Measurements from ENCODE around the gene ATPAF2. TPM values are rescaled to one million over a fixed set of nuclear protein-coding genes. Genes with fewer than 3 reads are reported as not detected.
"Not testable (repeated sequence)": the region's sequence is repeated elsewhere in the genome, so short reads cannot be mapped to it uniquely, and the experiment has no call there.

Gene ATPAF2
- polyA plus RNA-seq, 2 donors, result 16.2 to 21.0 TPM

DNA sequence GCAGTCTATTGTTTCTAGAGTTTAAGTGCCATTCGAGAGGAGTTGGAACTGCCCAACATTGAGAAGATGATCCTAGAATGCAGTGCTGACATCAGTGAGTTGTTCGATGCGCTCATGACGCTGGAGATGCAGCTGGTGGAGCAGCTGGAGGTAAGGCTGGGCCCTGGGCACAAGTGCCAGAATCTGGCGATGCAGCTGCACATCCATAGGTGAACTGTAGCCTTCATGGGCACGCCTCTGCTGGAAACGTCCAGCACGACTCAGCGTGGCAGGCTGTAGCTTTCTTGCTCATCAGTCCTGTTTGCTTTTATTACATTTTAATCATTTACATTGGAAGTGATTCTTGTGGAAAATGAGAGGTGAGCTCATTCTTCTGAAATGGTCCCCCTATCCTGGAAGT lies 34.6 kb downstream of the ATPAF2 start:
- Histone ChIP-seq H3K4me3 (ENCODE audit: low read depth in 1 of 2, low read length in 2 of 2) (no peak overlapping the region), H3K9me3 (ENCODE audit: control insufficient read depth in 2 of 2, insufficient read depth in 1 of 2, low read depth in 1 of 2, low read length in 1 of 2) (no peaks in the 10 kb centered on the region), H3K27me3 (ENCODE audit: control insufficient read depth in 1 of 2, insufficient read depth in 2 of 2, low read length in 2 of 2) (no peaks in the 10 kb centered on the region), H3K27ac (ENCODE audit: low read depth in 2 of 2, low read length in 1 of 2) (no peak overlapping the region), H3K36me3 (ENCODE audit: control insufficient read depth in 2 of 2, insufficient read depth in 2 of 2, low read length in 1 of 2) (peaks cover 0 to 8% of the 10 kb centered on the region in 2 donors), H3K4me1 (ENCODE audit: control insufficient read depth in 2 of 2, insufficient read depth in 2 of 2, low read length in 1 of 2) (peaks cover 0 to 3% of the 10 kb centered on the region in 2 donors)
- 77 to 80% methylated on average over 9 of the region's 9 CpGs for WGBS, 2 donors

DNA sequence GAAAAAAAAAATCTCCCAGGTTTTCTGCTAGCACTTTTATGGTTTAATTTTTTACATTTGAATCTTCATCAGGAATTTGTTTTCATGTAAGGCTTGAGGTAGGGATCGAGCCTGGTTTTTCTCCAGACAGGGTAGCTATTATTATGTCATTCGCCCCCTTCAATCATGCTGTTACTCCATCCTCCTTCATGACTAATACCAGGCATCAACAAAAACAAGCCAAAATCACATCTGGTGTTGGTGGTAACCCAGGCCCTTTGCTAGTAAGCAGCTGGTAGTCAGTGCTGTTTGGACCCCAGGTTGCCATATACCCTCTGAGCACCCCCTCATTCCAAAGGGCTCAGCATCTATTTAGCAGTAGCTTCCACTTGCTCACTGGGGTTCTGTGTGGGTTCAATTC lies 36.8 kb downstream of the ATPAF2 start:
- H3K9me3 ChIP-seq (ENCODE audit: control insufficient read depth in 2 of 2, insufficient read depth in 1 of 2, low read depth in 1 of 2, low read length in 1 of 2), result no peaks in the 10 kb centered on the region
- H3K27me3 ChIP-seq (ENCODE audit: control insufficient read depth in 1 of 2, insufficient read depth in 2 of 2, low read length in 2 of 2), result no peaks in the 10 kb centered on the region
- H3K4me1 ChIP-seq (ENCODE audit: control insufficient read depth in 2 of 2, insufficient read depth in 2 of 2, low read length in 1 of 2), result peaks cover 0 to 3% of the 10 kb centered on the region in 2 donors
- H3K36me3 ChIP-seq (ENCODE audit: control insufficient read depth in 2 of 2, insufficient read depth in 2 of 2, low read length in 1 of 2), result no peaks in the 10 kb centered on the region
- H3K27ac ChIP-seq (ENCODE audit: low read depth in 2 of 2, low read length in 1 of 2), result no peak overlapping the region
- WGBS, 2 donors, result 92% methylated on average over 2 of the region's 2 CpGs
- H3K4me3 ChIP-seq (ENCODE audit: low read depth in 1 of 2, low read length in 2 of 2), result no peak overlapping the region

DNA sequence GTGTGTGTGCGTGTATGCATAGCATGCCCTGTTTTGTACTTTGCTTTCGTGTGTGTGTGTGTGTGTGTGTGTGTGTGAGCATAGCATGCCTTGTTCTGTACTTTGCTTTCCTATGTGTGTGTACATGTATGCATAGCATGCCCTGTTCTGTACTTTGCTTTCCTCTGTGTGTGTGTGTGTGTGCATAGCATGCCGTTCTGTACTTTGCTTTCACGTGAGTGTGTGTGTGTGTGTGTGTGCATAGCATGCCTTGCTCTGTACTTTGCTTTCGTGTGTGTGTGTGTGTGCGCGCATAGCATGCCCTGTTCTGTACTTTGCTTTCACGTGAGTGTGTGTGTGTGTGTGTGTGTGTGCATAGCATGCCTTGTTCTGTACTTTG lies 38.9 kb downstream of the ATPAF2 start:
- no peaks in the 10 kb centered on the region for H3K27me3 ChIP-seq (ENCODE audit: control insufficient read depth in 1 of 2, insufficient read depth in 2 of 2, low read length in 2 of 2)
- no peak overlapping the region for H3K4me3 ChIP-seq (ENCODE audit: low read depth in 1 of 2, low read length in 2 of 2)
- H3K27ac ChIP-seq (ENCODE audit: low read depth in 2 of 2, low read length in 1 of 2), result no peak overlapping the region
- no peaks in the 10 kb centered on the region for H3K36me3 ChIP-seq (ENCODE audit: control insufficient read depth in 2 of 2, insufficient read depth in 2 of 2, low read length in 1 of 2)
- WGBS, 2 donors, result 74 to 85% methylated on average over 8 of the region's 8 CpGs
- no peaks in the 10 kb centered on the region for H3K4me1 ChIP-seq (ENCODE audit: control insufficient read depth in 2 of 2, insufficient read depth in 2 of 2, low read length in 1 of 2)
- H3K9me3 ChIP-seq (ENCODE audit: control insufficient read depth in 2 of 2, insufficient read depth in 1 of 2, low read depth in 1 of 2, low read length in 1 of 2), result no peaks in the 10 kb centered on the region

DNA sequence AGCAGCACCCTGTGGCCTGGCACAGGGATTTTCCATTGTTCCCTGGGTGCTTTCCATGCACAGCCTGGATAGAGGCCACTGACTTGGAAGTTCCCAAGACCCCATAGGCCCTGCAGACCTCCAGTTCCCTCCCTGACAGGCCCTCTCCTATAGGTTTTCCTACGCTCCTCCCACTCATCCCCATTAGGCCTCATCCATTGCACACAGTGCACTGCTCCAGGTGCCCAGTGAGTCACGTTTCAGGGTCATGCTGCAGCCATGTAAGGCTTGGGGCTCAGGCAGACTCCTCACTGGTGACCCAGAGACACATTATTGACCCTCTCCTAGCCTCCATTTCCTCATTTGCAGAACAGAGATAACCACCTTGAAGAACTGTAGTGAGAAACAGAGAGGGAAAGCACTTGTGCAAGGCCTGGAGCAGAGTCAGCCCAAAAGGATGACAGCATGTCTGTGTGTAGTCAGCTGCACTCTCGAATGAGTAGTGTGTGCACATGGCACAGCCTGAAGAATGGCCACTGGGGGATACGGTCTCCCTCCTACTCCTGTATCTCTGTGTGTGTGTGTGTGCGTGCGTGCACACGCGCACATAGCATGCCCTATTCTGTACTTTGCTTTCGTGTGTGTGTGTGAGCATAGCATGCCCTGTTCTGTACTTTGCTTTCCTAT lies 39.5 kb downstream of the ATPAF2 start:
- Histone ChIP-seq H3K27ac (ENCODE audit: low read depth in 2 of 2, low read length in 1 of 2) (no peak overlapping the region), H3K4me1 (ENCODE audit: control insufficient read depth in 2 of 2, insufficient read depth in 2 of 2, low read length in 1 of 2) (peaks cover 0 to 2% of the 10 kb centered on the region in 2 donors), H3K9me3 (ENCODE audit: control insufficient read depth in 2 of 2, insufficient read depth in 1 of 2, low read depth in 1 of 2, low read length in 1 of 2) (no peaks in the 10 kb centered on the region), H3K4me3 (ENCODE audit: low read depth in 1 of 2, low read length in 2 of 2) (no peak overlapping the region), H3K36me3 (ENCODE audit: control insufficient read depth in 2 of 2, insufficient read depth in 2 of 2, low read length in 1 of 2) (peaks cover 0 to 3% of the 10 kb centered on the region in 2 donors), H3K27me3 (ENCODE audit: control insufficient read depth in 1 of 2, insufficient read depth in 2 of 2, low read length in 2 of 2) (no peaks in the 10 kb centered on the region)
- 82 to 83% methylated on average over 9 of the region's 9 CpGs for WGBS, 2 donors

DNA sequence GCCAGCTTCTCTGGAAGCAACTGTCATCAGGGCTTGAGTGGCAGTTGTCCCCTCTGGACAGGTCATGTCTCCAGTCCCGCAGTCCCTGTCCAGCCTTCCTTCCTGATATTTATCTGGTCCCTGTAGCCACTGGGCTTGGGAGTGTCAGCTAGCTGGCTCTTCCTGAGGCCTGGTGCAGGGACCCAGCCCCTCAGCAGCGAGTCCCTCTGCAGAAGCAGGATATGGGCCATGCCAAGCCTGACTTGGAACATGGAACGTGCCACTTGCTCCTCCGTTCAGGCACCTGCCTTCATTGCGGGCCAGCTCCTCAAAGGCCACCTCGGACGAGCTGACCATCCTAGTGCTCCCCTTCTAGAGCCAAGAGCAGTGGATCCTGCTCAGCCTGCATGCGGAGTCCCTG lies 40.0 kb downstream of the ATPAF2 start:
- Histone ChIP-seq H3K4me1 (ENCODE audit: control insufficient read depth in 2 of 2, insufficient read depth in 2 of 2, low read length in 1 of 2) (peaks cover 0 to 6% of the 10 kb centered on the region in 2 donors), H3K36me3 (ENCODE audit: control insufficient read depth in 2 of 2, insufficient read depth in 2 of 2, low read length in 1 of 2) (peaks cover 0 to 3% of the 10 kb centered on the region in 2 donors), H3K27me3 (ENCODE audit: control insufficient read depth in 1 of 2, insufficient read depth in 2 of 2, low read length in 2 of 2) (no peaks in the 10 kb centered on the region), H3K9me3 (ENCODE audit: control insufficient read depth in 2 of 2, insufficient read depth in 1 of 2, low read depth in 1 of 2, low read length in 1 of 2) (no peaks in the 10 kb centered on the region), H3K4me3 (ENCODE audit: low read depth in 1 of 2, low read length in 2 of 2) (no peak overlapping the region), H3K27ac (ENCODE audit: low read depth in 2 of 2, low read length in 1 of 2) (no peak overlapping the region)
- WGBS, 2 donors, result 94 to 96% methylated on average over 8 of the region's 8 CpGs

DNA sequence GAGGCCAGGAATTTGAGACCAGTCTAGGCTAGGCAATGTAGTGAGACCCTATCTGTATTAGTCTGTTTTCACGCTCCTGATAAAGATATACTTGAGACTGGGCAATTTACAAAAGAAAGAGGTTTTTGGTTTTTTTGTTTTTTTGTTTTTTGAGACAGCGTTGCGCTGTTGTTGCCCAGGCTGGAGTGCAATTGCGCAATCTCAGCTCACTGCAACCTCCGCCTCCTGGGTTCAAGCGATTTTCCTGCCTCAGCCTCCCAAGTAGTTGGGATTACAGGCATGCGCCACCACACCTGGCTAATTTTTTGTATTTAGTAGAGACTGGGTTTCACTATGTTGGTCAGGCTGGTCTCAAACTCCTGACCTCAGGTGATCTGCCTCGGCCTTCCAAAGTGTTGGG lies 43.1 kb downstream of the ATPAF2 start:
- not testable (repeated sequence) for H3K36me3 ChIP-seq (ENCODE audit: control insufficient read depth in 2 of 2, insufficient read depth in 2 of 2, low read length in 1 of 2); H3K4me3 ChIP-seq (ENCODE audit: low read depth in 1 of 2, low read length in 2 of 2); H3K9me3 ChIP-seq (ENCODE audit: control insufficient read depth in 2 of 2, insufficient read depth in 1 of 2, low read depth in 1 of 2, low read length in 1 of 2); H3K27ac ChIP-seq (ENCODE audit: low read depth in 2 of 2, low read length in 1 of 2); H3K27me3 ChIP-seq (ENCODE audit: control insufficient read depth in 1 of 2, insufficient read depth in 2 of 2, low read length in 2 of 2); H3K4me1 ChIP-seq (ENCODE audit: control insufficient read depth in 2 of 2, insufficient read depth in 2 of 2, low read length in 1 of 2)
- WGBS, 2 donors, result 97 to 98% methylated on average over 8 of the region's 8 CpGs

DNA sequence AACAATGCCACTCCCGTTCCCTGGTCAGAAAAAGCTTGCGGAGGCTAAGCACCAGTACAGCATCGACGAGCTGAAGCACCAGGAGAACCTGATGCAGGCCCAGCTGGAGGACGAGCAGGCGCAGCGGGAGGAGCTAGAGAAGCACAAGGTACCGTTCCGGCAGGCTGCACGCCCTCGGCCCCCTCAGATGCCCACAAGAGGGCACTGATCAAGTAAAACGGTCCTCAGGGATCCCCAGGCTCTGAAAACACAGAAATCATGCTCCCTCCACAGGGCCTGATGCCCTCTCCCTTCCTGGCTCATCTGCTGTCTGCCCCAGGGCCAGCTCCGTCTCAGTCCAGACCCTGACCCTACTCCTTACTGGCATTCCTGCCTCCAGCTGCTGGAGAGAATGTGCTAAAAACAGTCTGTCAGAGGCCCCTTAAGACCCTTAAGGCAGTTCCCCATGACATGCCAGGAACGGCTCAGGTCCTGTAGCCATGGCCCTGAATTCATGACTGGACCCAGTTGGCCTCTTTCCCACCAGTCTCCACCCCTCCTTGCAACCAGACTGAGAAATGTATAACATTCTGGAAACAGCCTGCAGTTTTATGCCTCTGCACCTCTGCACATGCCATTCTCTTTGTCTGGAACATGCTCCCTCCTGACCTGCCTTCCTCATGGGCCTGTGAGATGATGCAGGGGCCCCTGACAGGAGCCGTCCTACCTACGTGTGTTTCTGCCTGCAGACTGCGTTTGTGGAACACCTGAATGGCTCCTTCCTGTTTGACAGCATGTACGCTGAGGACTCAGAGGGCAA lies 44.5 kb downstream of the ATPAF2 start:
- Histone ChIP-seq H3K4me1 (ENCODE audit: control insufficient read depth in 2 of 2, insufficient read depth in 2 of 2, low read length in 1 of 2) (peaks cover 0 to 11% of the 10 kb centered on the region in 2 donors), H3K4me3 (ENCODE audit: low read depth in 1 of 2, low read length in 2 of 2) (no peak overlapping the region), H3K9me3 (ENCODE audit: control insufficient read depth in 2 of 2, insufficient read depth in 1 of 2, low read depth in 1 of 2, low read length in 1 of 2) (no peaks in the 10 kb centered on the region), H3K27ac (ENCODE audit: low read depth in 2 of 2, low read length in 1 of 2) (peak overlapping the region in 1 of 2 donors; percentile 17), H3K36me3 (ENCODE audit: control insufficient read depth in 2 of 2, insufficient read depth in 2 of 2, low read length in 1 of 2) (peaks cover 0 to 3% of the 10 kb centered on the region in 2 donors), H3K27me3 (ENCODE audit: control insufficient read depth in 1 of 2, insufficient read depth in 2 of 2, low read length in 2 of 2) (no peaks in the 10 kb centered on the region)
- WGBS, 2 donors, result 64 to 68% methylated on average over 18 of the region's 18 CpGs

DNA sequence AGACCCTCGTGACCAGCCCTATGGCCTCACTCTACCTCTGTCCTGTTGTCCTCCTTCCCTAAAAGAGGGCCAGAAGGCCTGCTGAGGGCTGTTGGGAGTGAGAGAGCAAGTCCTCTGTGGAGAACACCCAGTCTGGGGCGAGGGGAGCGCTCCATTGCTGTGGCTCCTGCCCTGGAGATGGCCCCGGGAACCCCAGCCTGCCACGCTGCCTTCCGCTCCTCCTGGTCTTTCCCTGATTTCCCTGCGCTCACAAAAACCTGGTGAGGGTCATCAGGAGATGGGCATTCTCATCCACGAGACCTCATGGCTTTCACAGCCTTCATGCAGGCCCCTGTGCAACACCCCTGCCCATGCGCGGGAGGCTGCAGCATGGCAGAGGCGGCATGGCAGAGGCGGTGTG lies 45.1 kb downstream of the ATPAF2 start:
- H3K4me3 ChIP-seq (ENCODE audit: low read depth in 1 of 2, low read length in 2 of 2), result no peak overlapping the region
- 96 to 98% methylated on average over 12 of the region's 12 CpGs for WGBS, 2 donors

DNA sequence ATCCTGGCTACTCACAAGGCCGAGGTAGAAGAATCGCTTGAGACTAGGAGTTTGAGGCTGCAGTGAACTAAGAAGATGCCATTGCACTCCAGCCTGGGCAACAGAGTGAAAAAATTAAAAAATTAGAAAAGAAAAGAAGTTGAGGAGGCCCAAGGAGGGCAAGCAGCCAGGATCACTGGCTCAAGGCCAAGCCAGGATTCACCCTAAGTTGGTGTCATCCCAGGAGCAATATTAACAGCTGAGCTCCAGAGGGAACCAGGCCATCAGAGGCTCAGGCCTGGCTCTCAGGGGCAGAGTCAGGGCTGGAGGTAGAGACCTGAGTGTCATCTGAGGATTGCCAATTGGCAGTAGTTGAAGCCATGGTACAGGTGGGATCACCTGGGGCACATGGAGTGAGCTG lies 45.6 kb downstream of the ATPAF2 start:
- Histone ChIP-seq H3K27me3 (ENCODE audit: control insufficient read depth in 1 of 2, insufficient read depth in 2 of 2, low read length in 2 of 2) (no peaks in the 10 kb centered on the region), H3K4me1 (ENCODE audit: control insufficient read depth in 2 of 2, insufficient read depth in 2 of 2, low read length in 1 of 2) (peaks cover 0 to 11% of the 10 kb centered on the region in 2 donors), H3K4me3 (ENCODE audit: low read depth in 1 of 2, low read length in 2 of 2) (no peak overlapping the region), H3K36me3 (ENCODE audit: control insufficient read depth in 2 of 2, insufficient read depth in 2 of 2, low read length in 1 of 2) (peaks cover 0 to 3% of the 10 kb centered on the region in 2 donors), H3K27ac (ENCODE audit: low read depth in 2 of 2, low read length in 1 of 2) (no peak overlapping the region), H3K9me3 (ENCODE audit: control insufficient read depth in 2 of 2, insufficient read depth in 1 of 2, low read depth in 1 of 2, low read length in 1 of 2) (no peaks in the 10 kb centered on the region)
- 90 to 92% methylated on average over 2 of the region's 2 CpGs for WGBS, 2 donors

More for the DNA sequence above, 45.1 kb downstream of the ATPAF2 start:
- Histone ChIP-seq H3K36me3 (ENCODE audit: control insufficient read depth in 2 of 2, insufficient read depth in 2 of 2, low read length in 1 of 2) (peaks cover 0 to 3% of the 10 kb centered on the region in 2 donors), H3K4me1 (ENCODE audit: control insufficient read depth in 2 of 2, insufficient read depth in 2 of 2, low read length in 1 of 2) (peaks cover 0 to 11% of the 10 kb centered on the region in 2 donors), H3K27ac (ENCODE audit: low read depth in 2 of 2, low read length in 1 of 2) (no peak overlapping the region), H3K27me3 (ENCODE audit: control insufficient read depth in 1 of 2, insufficient read depth in 2 of 2, low read length in 2 of 2) (no peaks in the 10 kb centered on the region), H3K9me3 (ENCODE audit: control insufficient read depth in 2 of 2, insufficient read depth in 1 of 2, low read depth in 1 of 2, low read length in 1 of 2) (no peaks in the 10 kb centered on the region)

Measured in esophagus (tissue), 2 donors.